Activated CD8-positive, alpha-beta memory T cell treated with anti-CD3 and anti-CD28 coated beads, Interleukin-2, amount 10 ng/mL, durations not matched to agents 7 days and 5 days (primary cell): ENCODE data around the gene PRODH. TPM values are rescaled to one million over a fixed set of nuclear protein-coding genes. Genes with fewer than 3 reads are reported as not detected.
A peak's percentile ranks its signal among the peaks of the same experiment; 100 is the strongest.
"Not testable (repeated sequence)": the region's sequence is repeated elsewhere in the genome, so short reads cannot be mapped to it uniquely, and the experiment has no call there.

ENCODE experiments used
- ATAC-seq: fragments of 150-1000 bp; cut with Tn5 transposase; one replicate; pipeline ENCODE4 v1.10.0; 2021; ENCODE audit warnings: moderate library complexity
- CTCF ChIA-PET: fragments of 350-600 bp; sonication (Branson Sonifier 250); formaldehyde crosslinking; loops from one replicate; lab custom pipeline; 2021; ENCODE audit warnings: antibody characterized with exemption; lab: Charles Lee
- DNase-seq: peaks from one replicate; pipeline ENCODE4 v3.0.0-alpha.2; 2020
- H3K27ac Mint-ChIP-seq: one replicate; pipeline ENCODE4 v1.8.0; 2021; ENCODE audit warnings: mild to moderate bottlenecking, mixed read lengths
- H3K27me3 Mint-ChIP-seq: one replicate; pipeline ENCODE4 v1.8.0; 2021; ENCODE audit warnings: mixed read lengths
- H3K36me3 Mint-ChIP-seq: one replicate; pipeline ENCODE4 v1.8.0; 2021; ENCODE audit warnings: mild to moderate bottlenecking, mixed read lengths
- H3K4me1 Mint-ChIP-seq: one replicate; pipeline ENCODE4 v1.8.0; 2021; ENCODE audit warnings: mixed read lengths
- H3K4me3 Mint-ChIP-seq: one replicate; pipeline ENCODE4 v1.8.0; 2021; ENCODE audit warnings: mild to moderate bottlenecking, moderate library complexity, mixed read lengths
- H3K9me3 Mint-ChIP-seq: one replicate; pipeline ENCODE4 v1.8.0; 2022; ENCODE audit warnings: low read depth, mixed read lengths
- total RNA-seq, 2 experiments: library from RNA; stranded (reverse); gene quantifications; one replicate each; pipeline ENCODE4 v1.2.3, GENCODE V29; 2021

Gene PRODH
- total RNA-seq, 2 experiments from 2014 or later, result 1.0 TPM; not detected in 1

- H3K36me3 Mint-ChIP-seq, result no peaks in the 10 kb centered on the region
- no peak overlapping the region for H3K4me3 Mint-ChIP-seq
- H3K27ac Mint-ChIP-seq, result no peak overlapping the region
- no peak for ATAC-seq
- H3K4me1 Mint-ChIP-seq, result no peaks in the 10 kb centered on the region
- H3K27me3 Mint-ChIP-seq, result no peaks in the 10 kb centered on the region
- H3K9me3 Mint-ChIP-seq, result no peaks in the 10 kb centered on the region
- CTCF ChIA-PET, result no interaction called here
- DNase-seq, result no peak
These were observed 10.6 kb downstream of the PRODH start for GRCh38 chr22:18925368-18926064.

GRCh38 chr22:18920257-18920902, 15.7 kb downstream of the PRODH start:
- H3K36me3 Mint-ChIP-seq, DNase-seq, H3K4me3 Mint-ChIP-seq, ATAC-seq, H3K4me1 Mint-ChIP-seq, H3K27me3 Mint-ChIP-seq, H3K9me3 Mint-ChIP-seq, CTCF ChIA-PET, H3K27ac Mint-ChIP-seq: not testable (repeated sequence)

- H3K27me3 Mint-ChIP-seq, CTCF ChIA-PET, H3K9me3 Mint-ChIP-seq, H3K27ac Mint-ChIP-seq, ATAC-seq, H3K36me3 Mint-ChIP-seq, H3K4me3 Mint-ChIP-seq, H3K4me1 Mint-ChIP-seq, DNase-seq: not testable (repeated sequence)
These were observed 18.3 kb downstream of the PRODH start for GRCh38 chr22:18917818-18918217.

GRCh38 chr22:18915550-18915949, 20.5 kb downstream of the PRODH start:
- H3K9me3 Mint-ChIP-seq, H3K27ac Mint-ChIP-seq, H3K36me3 Mint-ChIP-seq, H3K4me1 Mint-ChIP-seq, H3K27me3 Mint-ChIP-seq, CTCF ChIA-PET, DNase-seq, H3K4me3 Mint-ChIP-seq, ATAC-seq: not testable (repeated sequence)

GRCh38 chr22:18914558-18914957, 21.5 kb downstream of the PRODH start:
- CTCF ChIA-PET, H3K4me1 Mint-ChIP-seq, DNase-seq, H3K27me3 Mint-ChIP-seq, H3K36me3 Mint-ChIP-seq, H3K27ac Mint-ChIP-seq, H3K9me3 Mint-ChIP-seq, H3K4me3 Mint-ChIP-seq, ATAC-seq: not testable (repeated sequence)

GRCh38 chr22:18912264-18912946, 23.7 kb downstream of the PRODH start:
- ATAC-seq, DNase-seq, H3K4me1 Mint-ChIP-seq, H3K9me3 Mint-ChIP-seq, CTCF ChIA-PET, H3K4me3 Mint-ChIP-seq, H3K36me3 Mint-ChIP-seq, H3K27me3 Mint-ChIP-seq, H3K27ac Mint-ChIP-seq: not testable (repeated sequence)

GRCh38 chr22:18911535-18911934, 24.6 kb downstream of the PRODH start:
- H3K27ac Mint-ChIP-seq, DNase-seq, H3K27me3 Mint-ChIP-seq, H3K4me3 Mint-ChIP-seq, CTCF ChIA-PET, H3K36me3 Mint-ChIP-seq, H3K9me3 Mint-ChIP-seq, H3K4me1 Mint-ChIP-seq, ATAC-seq: not testable (repeated sequence)

- CTCF ChIA-PET, result interaction anchor here (1.1 kb wide), 1 partner anchor 235 kb away, joined by 4 read pairs; the partner anchor contains the start of gene ESS2
- Mint-ChIP-seq H3K4me3 (no peak overlapping the region), H3K4me1 (no peaks in the 10 kb centered on the region), H3K27me3 (no peaks in the 10 kb centered on the region), H3K36me3 (no peaks in the 10 kb centered on the region), H3K27ac (no peak overlapping the region), H3K9me3 (no peaks in the 10 kb centered on the region)
- ATAC-seq, result no peak
- no peak for DNase-seq
These were observed 26.5 kb downstream of the PRODH start for GRCh38 chr22:18909556-18909955.

GRCh38 chr22:18906896-18907295, 29.2 kb downstream of the PRODH start:
- Mint-ChIP-seq H3K27ac (no peak overlapping the region), H3K36me3 (no peaks in the 10 kb centered on the region), H3K27me3 (no peaks in the 10 kb centered on the region), H3K4me3 (no peak overlapping the region), H3K4me1 (no peaks in the 10 kb centered on the region), H3K9me3 (no peaks in the 10 kb centered on the region)
- ATAC-seq, result no peak
- DNase-seq, result no peak
- CTCF ChIA-PET, result interaction anchor here (1.0 to 1.4 kb wide), 2 partner anchors 27 to 237 kb away, joined by 3 to 4 read pairs; partner anchors contain the start of gene ESS2

GRCh38 chr22:18906410-18906745, 29.7 kb downstream of the PRODH start:
- DNase-seq, H3K27me3 Mint-ChIP-seq, H3K27ac Mint-ChIP-seq, H3K4me1 Mint-ChIP-seq, H3K36me3 Mint-ChIP-seq, H3K9me3 Mint-ChIP-seq, H3K4me3 Mint-ChIP-seq: not testable (repeated sequence)
- peak; percentile 42 for ATAC-seq
- CTCF ChIA-PET, result interaction anchor here (1.0 to 1.4 kb wide), 2 partner anchors 27 to 238 kb away, joined by 3 to 4 read pairs; partner anchors contain the start of gene ESS2

GRCh38 chr22:18905540-18906409, 30.3 kb downstream of the PRODH start, which contains the start of gene DGCR6:
DGCR6 (plus strand) TSS chr22:18906320; CDS start chr22:18906375, 55 bp downstream.
- ATAC-seq (peak; percentile 97), DNase-seq (no peak)
- Mint-ChIP-seq H3K4me3 (no peak within 1 kb of the TSS), H3K36me3 (no peaks in the 10 kb centered on the region), H3K9me3 (no peaks in the 10 kb centered on the region), H3K27me3 (no peaks in the 10 kb centered on the region), H3K27ac (no peak within 1 kb of the TSS), H3K4me1 (no peaks in the 10 kb centered on the region)
- CTCF ChIA-PET, result interaction anchor here (1.0 to 1.4 kb wide), 2 partner anchors 28 to 238 kb away, joined by 3 to 4 read pairs; partner anchors contain the start of gene ESS2

- ATAC-seq, H3K27me3 Mint-ChIP-seq, CTCF ChIA-PET, H3K27ac Mint-ChIP-seq, H3K4me3 Mint-ChIP-seq, H3K4me1 Mint-ChIP-seq, H3K9me3 Mint-ChIP-seq, H3K36me3 Mint-ChIP-seq: not testable (repeated sequence)
- peak; percentile 66 for DNase-seq
These were observed 39.9 kb downstream of the PRODH start for GRCh38 chr22:18896037-18896657.
